Cortex of kidney (tissue), 1 donor: Measurements from ENCODE around the gene RFT1.

Experiments used
- DNase-seq: peaks from one replicate; lab custom pipeline; 2025; lab: John Stamatoyannopoulos, UW

RFT1 gene, protein sequence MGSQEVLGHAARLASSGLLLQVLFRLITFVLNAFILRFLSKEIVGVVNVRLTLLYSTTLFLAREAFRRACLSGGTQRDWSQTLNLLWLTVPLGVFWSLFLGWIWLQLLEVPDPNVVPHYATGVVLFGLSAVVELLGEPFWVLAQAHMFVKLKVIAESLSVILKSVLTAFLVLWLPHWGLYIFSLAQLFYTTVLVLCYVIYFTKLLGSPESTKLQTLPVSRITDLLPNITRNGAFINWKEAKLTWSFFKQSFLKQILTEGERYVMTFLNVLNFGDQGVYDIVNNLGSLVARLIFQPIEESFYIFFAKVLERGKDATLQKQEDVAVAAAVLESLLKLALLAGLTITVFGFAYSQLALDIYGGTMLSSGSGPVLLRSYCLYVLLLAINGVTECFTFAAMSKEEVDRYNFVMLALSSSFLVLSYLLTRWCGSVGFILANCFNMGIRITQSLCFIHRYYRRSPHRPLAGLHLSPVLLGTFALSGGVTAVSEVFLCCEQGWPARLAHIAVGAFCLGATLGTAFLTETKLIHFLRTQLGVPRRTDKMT

DNA sequence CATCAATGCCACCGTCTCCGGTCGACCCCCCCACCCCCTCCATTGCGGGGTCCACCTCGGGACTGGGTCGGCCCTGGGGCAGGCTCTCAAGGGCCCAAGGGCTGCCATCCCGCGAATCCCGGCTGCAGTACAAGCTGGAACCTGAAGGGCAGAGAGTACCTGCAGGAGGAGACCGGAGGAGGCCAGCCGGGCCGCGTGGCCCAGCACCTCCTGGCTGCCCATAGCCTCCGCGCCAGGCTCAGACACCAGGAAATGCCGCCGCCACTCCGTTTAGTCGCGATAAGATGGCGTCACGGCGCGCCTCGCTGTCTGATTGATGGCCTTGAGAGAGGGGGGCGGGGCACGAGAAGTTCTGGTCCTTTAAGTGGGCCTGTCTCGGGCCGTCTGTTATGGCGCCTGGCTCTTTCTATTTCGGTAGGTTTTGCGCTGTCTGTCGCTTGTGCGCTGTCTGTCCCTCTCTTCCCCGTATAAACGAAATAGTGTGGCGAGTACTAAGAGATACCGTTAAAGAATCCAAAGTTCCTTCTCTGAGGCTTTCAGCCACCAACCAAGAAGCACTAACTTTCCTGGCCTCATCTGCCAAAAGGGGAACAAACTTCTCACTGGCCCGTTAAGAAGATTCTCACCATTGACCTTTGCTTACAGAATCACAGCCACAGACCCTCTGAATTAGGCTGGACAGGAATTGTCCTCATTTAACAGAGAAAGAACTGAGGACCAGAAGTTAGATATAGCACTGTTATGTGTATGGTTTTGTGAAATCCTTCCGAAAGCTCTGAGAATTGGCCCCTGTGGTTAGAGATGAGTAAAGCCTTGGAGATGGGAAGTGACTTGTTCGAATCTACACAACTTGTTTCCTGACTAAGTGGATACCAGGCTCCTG lies at the start of gene RFT1:
RFT1 (minus strand) TSS at position 257 of the 883 bp plus-strand sequence; CDS start at position 222, 35 bp downstream.
- no peak for DNase-seq

DNA sequence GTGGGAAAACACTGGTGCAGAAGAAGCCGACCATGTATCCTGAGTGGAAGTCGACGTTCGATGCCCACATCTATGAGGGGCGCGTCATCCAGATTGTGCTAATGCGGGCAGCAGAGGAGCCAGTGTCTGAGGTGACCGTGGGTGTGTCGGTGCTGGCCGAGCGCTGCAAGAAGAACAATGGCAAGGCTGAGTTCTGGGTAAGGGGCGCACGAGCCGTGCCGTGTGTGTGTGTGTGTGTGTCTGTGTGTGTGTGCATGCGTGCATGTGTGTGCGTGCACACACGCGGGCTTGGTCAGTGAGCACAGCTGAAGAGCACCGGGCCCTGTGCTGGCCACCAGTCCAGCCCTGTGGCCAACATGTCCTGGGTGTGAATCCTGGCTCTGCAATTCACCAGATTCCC lies 49.3 kb upstream of the RFT1 start:
- DNase-seq, result no peak

DNA sequence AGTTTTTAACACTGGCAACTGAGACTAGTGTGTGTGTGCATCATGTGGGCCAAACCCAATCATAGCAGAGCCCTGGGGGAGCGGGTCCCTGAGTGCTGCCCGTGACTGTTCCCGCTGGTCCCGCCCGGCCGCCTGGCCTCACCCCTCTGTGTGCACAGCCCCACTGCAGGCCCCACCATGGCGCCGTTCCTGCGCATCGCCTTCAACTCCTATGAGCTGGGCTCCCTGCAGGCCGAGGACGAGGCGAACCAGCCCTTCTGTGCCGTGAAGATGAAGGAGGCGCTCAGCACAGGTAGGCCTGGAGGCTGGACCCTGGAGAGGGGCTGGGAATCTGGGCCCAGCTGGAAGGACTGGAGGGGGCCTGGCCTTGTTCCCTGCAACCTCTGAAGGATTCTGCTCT lies 48.0 kb upstream of the RFT1 start:
- no peak for DNase-seq

DNA sequence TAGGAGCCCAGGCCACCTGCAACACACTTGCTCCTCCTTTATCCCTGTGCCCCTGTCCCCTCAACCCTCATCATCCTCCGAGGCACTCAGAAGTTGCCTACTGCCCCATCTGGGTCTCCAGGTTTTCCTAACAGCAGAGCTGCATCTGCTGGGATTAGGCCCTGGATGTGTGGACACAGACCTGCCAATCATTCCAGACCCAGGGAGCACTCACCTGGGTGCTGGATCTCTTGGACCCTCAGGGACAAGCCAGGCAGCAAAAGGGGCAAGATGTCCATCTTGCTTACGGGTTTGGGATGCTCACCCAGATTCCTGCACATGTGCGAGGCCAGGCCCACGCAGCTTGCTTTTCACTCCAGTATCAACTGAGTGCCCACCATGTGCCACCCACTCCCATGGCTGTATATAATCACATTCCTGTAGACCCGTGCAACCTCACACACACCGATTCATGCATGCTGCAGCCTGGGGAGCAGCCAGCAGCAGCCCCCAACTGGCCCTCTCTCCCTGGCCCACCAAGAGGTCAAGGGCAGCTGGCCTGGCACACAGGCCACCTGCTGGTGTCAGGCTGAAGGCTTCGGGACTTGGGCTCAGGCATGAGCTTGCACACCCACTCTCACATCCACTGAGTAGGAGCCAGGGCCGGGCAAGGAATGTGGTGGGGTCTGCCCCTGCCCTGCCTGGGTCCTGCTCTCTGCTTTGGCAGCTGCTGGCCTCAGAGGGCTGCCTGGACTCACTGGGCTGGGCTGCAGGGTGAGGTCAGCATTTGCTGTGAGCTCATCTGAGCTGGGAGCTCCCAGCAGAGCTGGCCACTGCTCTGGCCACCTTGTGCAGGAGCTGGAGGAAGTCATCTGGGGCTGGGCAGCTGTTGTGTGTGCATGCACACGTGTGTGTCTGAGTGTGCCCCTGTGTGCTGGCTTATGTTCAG lies 45.6 kb upstream of the RFT1 start:
- DNase-seq, result no peak

DNA sequence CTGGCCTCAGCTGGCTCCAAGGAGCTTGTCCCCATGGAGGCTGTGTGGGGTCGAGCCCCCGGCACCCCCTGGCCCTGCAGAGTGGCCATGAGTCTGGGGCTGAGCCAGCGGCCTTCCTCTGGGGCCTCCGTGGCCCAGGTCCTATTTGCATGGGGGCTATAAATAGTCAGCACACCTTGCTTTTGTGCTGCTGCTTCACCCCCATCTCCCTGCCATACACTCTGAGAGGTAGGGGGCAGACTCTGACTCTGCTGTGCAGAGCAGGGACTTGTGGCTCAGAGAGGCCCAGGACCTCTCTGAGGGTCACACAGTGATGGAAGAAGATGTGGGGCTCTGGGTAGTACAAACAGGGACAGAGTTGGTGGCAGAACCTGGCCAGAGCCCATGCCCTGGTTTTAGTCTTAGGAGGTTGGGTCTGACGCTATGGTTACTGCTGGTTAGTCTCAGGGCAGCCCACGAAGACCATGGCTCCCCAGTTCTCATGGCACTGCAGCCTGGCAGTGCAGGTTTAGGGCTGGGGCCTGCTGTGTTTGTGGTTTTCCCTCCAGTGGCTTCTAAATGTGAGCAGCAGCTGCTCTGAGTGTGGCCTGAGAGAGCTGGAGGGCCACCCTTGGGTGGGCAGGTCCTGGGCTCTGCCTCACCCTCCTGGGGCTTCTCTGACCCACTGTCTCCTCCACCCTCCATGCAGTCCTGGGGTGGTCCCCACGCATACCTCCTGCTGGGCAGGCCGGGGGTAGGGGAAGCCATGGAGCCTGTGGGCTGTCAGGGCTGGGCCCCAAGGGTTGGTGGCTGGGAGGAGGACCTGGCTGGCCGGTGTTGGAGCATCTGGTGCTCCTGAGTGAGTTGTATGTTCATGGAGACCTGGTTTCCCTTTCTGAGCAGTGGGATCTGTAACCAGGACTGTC lies 44.4 kb upstream of the RFT1 start:
- DNase-seq, result no peak

DNA sequence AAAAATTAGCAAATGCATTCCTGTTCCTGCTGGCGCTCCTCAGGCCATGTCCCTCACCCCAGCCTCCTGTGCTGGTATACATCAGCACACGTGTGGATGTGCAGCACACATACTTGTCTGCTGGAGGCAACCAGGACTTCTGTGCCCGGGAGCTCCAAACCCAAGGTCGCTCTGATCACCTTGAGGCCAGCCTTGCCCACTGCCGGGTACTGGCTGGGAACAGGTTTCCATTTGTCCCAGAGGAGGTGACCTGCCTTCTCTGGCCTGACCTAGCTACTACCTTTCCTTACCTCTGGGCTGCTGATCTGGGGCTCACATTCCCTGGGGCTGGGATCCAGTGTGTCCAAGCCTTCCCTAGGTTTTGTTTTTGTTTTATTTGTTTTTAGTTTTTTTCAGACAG lies 42.9 kb upstream of the RFT1 start:
- DNase-seq, result no peak

DNA sequence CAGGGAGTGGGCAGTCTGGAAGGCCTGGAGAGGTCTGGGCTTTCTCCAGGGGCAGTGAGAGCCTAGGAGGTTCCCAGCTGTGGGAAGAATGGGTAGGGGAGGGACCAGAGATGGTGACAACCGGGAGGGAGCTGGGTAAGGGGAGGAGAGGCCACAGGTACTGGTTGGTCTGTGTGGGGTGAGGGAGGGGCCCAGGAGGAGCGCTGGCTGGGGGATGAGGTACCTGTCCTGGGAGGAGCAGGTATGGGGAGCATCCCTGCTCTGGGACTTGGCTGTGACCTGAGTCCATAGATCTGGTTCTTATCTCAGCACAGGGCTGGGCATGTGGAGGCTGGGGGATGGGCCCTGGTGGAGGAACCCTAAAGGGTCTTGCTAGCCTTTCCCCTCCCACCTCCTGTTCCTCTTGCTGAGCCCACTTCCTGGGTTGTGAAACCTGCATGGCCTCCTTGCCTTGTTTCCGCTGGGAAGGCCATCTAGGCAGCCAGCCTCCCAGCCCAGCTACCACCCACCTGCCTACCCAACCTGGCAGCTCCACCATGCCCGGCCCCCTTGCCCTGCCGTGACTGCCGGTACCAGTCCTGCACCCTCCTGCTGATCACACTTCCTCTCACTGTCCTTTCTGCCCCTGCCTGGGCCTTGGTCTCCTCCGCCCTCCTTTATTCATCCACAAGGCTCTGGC lies 41.7 kb upstream of the RFT1 start:
- no peak for DNase-seq

DNA sequence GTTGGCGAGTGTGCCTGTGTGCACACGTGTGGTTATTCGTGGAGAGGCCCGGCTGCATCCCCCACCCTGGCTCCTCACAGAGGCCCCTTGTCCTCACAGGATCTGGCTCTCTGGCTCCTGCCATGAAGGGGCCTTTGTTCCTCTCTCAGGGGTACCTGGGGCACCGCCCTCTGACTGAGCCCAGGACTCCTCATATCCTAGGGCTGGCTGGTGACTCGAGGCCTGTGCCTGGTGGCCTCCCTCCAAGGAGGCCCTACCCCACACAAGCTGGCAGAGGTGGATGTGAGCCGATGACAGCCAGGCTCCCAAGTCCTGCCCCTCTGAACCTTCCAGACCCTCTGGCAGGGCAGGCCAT lies 40.8 kb upstream of the RFT1 start:
- DNase-seq, result no peak

DNA sequence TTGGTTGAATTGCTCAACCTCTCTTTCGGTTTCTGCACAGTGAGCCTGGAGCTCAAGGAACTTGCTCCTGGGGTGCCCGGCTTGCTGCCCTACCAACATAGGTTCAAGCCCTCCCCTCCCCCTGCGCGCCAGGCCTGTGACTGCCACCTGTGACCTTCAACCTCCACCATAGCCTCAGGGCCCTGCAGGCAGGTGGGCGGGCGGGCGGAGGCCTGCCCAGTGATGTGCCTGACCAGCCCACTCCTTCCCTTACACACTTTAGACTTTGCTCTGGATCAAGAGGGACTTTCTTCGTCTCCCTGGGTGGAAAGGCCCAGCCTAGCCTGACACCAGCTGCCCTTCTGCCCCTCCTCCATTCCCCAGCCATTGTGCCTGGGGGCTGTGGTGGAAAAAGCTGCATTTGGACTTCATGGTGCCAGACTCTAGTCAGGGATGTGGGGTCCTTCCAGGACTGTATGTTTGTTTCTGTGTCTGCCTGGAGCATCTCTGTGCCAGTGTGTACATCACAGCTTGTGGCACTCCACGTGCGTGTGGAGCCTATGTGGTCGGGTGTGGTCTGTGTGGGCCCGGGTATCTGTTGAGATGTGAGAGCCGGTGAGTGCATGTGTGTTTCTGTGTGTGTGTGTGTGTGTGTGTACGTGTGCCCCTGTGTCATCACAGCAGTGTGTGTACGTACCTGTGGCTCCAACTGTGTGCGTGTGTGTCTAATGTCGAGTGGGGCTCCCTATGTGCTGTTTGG lies 40.3 kb upstream of the RFT1 start:
- DNase-seq, result no peak

DNA sequence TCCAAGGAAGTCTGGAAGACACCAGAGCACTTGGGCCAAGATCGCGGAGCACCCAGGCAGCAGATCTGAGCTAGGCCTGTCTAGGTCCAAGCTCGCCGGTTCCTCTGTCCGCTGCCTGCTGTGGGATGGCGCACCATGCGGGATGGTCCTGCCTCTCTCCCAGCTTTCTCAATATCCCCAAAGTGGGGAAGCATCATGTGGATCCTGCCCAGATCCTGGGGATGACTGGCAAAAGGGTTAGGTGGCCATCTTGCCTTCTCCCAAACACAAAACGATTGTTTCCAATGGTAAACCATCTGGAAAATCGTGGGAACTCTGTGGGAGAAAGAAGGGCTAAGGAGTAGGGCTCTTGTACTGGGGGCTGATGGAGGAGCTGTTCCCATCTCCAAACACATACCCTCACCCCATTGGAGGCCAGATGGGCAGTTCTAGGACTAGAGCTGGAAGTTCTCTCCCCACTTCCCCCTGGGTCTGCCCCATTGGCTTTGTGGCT lies 39.6 kb upstream of the RFT1 start:
- no peak for DNase-seq

DNA sequence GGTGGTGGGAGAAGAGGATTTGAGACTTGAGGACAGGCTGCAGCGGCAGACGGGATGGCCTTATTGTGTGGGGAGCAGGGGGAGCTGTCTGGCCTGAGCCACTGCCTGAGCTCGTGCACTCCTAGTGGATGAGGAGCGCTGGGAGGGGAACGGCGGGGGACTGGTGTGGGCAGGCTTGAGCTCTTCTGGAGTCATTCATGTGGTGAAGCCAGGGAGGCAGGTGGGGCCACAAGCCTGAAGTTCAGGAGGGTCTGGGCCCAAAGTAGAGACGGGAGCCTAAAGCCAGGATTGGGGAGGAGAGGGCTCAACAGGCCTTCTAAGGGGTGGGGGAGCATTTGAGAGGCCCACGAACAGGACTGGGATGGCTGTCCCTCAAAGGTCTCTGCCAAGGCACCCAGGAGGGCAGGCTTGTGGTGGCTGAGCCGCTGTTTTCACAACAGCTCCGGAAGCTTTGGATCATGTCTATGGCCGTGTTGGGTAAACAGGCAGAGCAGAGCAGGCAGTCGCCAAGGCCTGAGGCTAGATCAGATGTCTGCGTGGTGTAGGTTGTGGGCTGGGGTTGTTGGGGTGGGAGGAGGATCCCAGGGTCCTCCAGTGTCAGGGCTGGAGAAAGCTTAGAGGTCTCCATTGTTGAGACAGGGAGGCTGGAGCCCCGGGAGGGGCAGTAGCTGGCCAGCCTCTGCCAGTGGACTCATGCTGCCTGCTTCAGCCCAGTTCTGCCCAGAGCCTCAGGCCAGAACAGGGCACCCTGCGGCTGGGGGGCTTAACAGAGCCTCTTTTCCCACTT lies 39.0 kb upstream of the RFT1 start:
- no peak for DNase-seq

DNA sequence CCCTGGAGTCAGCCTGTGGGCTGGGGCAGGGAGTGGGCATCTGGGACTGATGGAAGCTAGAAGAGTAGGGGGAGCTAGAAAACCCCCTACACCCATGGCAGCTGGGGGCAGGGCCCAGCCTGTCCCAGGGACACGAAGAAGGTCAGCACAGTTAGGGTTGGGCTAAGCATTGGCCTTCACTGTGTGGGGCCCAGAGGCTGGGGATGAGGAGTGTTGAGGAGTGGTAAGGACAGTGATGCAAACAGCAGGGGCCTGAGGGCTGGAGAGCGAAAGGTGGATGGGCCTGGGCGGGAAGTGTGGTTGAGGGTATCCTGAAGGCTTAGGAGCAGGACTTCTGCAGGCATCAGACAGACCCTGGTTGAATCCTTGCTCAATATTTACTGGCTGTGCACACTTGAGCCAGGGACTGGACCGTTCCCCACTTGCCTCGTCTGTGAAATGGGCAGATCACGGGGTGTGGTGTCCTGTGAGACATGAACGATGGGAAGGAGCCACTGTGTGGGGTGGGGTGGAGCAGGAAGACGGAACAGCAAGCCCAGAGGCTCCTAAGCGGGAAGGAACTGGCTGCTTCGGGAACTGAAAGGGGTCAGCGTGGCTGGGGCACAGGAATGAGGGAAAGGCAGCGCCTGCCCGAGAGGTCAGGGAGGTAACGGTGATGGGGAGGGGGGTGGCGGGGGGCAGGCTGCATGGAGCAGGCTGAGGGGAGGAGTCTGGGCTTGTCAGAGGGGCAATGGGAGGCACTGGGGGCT lies 38.1 kb upstream of the RFT1 start:
- DNase-seq, result no peak

DNA sequence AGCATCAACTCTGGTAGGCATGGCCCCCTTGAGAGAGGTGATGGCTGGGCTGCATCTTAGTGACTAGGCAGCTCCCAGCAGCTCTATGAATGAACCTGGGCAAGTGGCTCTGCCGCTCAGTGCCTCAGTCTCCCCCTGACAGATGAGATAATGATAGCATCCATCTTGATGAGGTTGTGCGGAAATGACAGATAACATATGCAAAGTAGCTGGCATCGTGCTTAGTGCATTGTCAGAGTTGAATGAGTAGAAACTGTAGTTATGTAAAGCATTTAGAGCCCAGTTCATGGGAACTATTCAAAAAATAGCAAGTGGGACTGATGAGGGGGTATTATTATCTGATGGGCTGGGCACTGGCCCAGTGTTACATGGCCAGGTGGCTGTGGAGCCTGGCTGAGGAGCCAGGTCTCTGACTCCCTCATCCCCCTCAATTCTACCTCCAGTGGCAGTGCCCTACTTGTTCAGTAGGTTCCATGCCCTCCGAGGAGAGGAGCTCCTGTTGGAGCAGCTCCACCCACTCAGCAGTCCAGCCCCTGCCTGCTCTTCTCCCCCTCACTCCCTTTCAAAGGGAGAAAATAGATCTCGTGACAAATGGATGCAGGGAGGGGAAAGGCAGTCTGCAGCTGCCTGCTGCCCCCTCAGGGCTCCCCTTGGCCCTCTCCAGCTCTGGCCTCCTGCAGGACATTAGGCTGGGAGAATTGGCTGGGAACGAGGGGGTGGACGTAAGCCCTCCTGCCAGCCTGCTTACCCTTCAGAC lies 37.4 kb upstream of the RFT1 start:
- DNase-seq, result no peak

DNA sequence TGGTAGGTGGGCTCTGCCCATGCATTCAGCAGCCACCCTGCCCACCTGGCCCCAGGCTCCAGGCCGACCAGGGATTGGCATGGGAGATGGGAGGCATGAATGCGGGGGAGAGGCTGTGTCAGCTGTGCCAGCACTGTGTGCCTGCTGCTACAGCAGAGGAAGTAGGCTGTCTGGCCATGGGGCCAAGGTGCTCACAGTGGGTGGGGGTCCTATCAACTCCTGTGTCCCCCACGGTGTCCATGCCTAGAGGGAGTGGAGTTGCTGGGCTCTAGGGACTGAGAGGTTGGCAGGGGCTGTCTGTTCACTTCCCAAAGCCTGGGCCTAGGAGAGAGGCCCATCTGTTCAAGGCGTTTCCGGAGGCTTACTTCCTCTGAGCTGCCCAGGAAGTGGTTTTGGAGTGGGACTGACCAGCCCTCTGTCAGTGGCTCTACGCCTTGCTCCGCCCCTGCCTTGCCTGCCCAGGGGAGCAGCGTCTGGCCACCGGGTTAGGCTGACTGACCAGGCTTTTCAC lies 36.6 kb upstream of the RFT1 start:
- DNase-seq, result no peak

DNA sequence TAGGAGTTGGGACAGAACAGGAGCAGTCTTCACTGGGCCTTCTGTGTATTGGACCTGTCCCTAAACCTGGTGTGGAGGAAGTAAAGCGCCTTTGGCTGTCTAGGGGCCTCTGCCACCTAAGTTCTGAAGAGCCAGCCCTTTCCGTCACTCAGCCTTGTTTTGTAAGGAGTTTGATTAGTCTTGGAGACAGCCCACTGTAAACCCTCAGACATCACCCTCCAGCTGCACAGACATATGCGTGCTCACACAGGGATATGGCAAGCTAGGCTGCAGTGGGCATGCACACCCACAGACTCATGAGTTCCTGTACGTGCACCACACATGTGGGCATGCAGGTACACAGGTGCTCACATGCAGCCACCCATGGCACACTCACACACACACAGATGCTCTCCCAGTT lies 36.0 kb upstream of the RFT1 start:
- no peak for DNase-seq

DNA sequence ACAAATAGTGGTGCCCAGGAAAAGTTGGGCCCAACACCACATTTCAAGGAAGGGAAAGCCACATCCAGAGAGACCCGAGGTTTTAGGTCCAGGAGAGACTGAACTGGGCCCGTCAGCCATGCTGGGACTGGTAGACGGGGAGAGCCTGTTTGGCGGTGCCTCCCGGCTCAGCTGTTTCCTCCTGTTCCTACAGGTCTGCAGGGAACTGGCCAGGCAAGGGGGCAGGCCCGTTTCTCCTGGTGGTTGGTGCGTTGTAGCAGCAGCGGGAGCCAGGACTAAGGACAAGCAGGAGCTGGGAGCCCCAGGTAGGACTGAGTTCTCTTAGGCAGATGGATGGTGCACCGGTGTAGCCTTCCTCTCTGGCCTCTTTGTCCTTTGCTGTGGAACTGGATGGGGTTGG lies 34.7 kb upstream of the RFT1 start:
- DNase-seq, result no peak
